Bone marrow (tissue), 2 donors: ENCODE measurements around the gene TUB.

Source experiments
- DNase-seq, 2 donors: peaks; one replicate each; lab custom pipeline; 2025; lab: John Stamatoyannopoulos, UW

Gene TUB

DNA sequence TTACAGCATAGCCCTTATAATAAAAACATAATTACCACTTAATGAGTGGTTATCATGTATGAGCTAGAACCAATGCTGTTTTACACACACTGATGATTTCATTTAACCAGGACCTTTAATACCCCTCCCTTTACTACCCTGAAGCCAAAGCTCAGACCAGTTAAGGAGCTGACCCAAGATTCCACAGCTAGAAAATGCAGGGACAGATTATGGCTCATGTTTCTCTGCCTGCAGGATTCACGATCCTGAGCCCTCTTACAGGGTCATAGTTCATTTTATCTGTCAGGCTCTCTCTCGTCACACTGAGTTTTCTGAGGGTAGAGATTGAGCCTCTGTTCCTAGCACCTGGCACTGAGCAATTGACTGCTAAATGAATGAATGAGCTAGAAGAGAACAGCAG, 27.4 kb downstream of the TUB start:
- no peak for DNase-seq

DNA sequence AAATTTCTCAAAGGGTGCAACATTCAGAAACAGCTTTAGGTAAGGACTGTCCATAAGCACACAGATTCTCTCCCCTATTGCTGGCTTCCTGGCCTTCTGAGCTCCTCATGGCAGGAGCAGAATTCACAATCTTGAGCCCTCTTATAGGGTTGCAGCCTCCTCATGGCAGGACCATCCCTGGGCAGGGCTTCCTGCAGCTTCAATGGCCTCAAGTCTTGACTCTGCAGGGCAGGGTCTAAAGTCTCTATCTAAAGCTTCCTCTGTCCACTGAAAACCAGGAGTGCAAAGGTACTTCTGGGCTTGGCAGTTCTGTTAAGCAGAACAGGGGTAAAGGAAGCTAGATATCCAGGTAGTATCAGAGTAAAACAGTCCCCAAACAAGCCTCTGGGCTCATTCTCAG, 28.7 kb downstream of the TUB start:
- no peak for DNase-seq

DNA sequence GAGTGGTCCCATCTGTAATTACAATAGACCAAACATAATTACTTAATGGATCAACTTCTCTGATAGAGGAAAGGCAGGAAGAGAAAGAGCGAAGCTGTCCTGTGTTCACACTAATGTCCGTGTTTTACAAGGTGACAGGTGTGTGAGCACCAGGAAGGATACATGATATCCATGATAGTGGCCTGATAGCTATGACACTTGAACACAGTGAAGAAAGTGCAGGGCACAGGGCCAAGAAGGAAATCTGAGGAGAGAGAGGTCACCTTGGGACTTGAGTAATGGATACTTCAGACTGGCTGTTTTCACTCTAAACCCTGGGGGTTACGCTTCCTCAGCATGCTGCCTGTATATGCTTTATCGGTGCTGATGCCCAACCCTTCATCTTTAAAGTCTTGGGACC, 29.4 kb downstream of the TUB start:
- DNase-seq, result no peak

DNA sequence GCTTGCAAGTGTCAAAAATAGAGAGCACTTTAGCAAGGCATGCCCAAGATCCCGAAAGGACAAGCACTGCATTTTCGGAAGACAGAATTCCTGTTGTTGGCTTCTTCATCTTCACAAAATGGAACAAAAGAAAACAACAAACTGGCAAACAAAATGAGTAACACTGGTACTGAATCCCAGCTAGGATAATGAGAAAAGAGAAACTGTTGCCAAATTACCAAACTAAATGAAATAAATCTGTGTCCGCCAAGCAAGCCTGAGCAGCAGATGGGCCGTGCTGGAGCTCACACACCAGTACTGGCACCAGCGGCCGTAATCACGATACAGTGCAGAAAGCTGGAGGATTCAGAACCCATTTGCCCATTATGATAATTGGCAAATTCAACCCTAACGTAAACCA, 30.6 kb downstream of the TUB start:
- DNase-seq, result no peak

DNA sequence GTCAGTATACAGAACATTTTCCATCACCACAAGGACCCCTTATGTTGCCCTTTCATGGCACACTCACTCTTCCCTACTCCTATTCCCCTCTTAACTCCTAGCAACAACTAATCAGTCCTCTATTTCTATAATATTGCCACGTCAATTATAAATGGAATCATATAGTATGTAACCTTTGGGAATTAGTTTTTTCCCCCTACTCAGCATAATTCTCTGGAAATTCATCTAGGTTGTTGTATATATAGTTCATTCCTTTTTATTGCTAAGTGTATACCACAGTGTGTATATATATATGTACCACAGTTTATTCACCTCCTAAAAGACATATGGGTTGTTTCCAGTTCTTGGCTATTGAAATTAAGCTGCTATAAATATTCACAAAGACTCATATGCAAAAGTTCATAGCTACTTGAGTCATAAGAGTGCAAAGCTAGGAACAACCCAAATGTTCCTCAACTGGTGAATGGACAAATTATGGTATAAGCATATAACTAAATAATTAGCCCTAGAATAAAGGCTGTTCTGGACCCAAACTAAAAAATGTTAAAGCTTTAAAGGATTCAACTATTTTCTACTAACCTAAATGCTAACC, 41.3 kb downstream of the TUB start:
- no peak for DNase-seq

DNA sequence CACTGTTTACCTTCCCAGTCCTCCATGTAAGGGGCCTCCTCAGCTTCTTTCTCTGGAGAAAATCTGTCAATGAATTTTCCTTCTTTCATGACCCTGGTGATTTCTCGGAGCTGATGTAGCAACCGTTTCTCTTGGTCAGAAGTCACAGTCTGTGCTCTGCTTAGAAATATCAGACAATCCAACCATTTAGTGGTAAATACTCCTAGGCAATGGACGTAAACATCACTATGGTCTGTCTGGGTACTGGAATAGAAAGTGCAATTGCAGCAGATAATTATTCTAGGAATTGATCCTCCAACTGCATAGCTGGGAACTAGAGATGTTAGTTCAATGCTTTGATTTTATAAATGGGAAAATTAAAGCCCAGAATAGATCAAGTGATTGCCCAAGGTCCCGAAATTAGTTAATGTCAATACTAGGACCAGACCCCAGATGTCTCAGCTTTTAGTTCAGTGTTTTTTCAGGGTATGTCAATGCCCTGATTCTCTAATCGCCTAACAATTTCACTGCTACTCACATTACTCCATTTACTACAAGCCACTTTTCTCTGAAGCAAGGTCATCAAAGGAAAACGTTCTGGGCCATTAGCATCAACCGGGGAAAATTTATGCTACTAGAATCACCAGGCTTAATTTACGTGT, 45.8 kb downstream of the TUB start:
- DNase-seq, result no peak

DNA sequence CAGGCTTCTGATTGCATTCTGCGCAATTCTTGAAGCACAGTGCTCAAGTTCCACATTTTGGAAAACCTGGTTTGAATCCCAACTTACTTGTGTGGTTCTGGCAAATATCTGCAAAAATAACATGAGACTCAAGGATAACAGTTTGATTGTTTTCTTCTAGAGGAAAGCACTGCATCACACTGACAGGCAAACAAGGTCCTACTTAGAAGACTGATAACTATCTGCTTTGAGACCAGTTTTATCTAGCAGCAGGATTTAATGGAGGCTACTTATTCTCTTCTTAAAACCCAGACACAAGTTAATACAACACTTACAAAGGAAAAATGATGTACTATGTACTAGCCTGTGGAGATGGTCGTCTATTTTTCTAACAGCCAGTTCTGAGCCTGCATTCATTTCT, 46.4 kb downstream of the TUB start:
- no peak for DNase-seq

DNA sequence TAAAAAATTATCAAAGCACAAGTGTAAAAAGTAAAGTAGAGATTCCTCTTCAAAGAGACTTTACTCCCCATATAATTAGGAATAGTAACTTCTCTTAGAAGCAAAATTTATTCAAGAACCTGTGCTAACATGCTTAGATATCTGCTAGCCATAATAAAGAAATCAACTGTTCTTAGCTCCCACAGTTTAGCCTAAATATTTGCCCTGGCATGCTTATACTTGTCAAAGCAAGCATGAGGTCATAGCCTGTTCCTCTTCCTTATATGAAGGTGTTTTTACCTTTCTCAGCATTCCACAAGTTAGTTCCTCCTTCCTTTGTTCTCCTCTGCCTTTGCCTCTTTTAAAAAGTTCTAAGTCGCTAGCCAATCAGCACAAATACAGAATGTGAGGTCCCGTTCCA, 57.5 kb downstream of the TUB start:
- DNase-seq, result no peak

DNA sequence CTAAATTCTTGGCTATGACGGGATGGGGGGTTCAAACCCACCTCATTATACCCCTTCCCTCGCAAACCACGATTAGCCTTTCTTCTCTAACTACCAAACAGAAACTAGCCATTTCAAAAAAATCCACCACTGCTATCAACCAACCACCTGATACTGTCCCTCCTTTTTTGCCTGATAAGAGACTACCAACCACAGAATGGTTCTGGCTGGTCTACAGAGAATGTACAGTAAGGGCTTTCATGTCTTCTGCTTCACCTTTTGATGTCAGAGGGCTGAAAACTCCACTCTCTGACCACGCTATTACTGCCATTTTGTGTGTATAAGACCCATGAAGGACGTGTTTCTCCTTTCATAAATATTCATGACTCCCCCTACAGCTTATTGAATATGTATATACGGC, 68.7 kb downstream of the TUB start:
- DNase-seq, result no peak
